Liver (tissue), 9 donors: ENCODE measurements around the gene TFG. TPM values are rescaled to one million over a fixed set of nuclear protein-coding genes. Genes with fewer than 3 reads are reported as not detected.

Experiments used
- DNase-seq: peaks from one replicate; pipeline ENCODE4 v3.0.0-alpha.2; 2017; ENCODE audit warnings: low spot score
- H3K27ac ChIP-seq, 2 donors: one replicate each; pipeline ENCODE4 v1.7.0; 2013; ENCODE audit warnings: inconsistent platforms in 2 of 2, low read length in 2 of 2, control low read depth in 1 of 2, low read depth in 1 of 2, mild to moderate bottlenecking in 1 of 2
- H3K27me3 ChIP-seq, 4 donors: one replicate each; pipeline versions ENCODE4 v1.6.1 to v1.7.0; 2013; ENCODE audit warnings: low read length in 3 of 4, inconsistent platforms in 1 of 4, mild to moderate bottlenecking in 1 of 4, moderate library complexity in 1 of 4; ENCODE audit not compliant: control insufficient read depth in 4 of 4, insufficient read depth in 4 of 4
- H3K36me3 ChIP-seq, 4 donors: one replicate each; pipeline versions ENCODE4 v1.6.1 to v1.7.0; 2013; ENCODE audit warnings: low read length in 3 of 4, mild to moderate bottlenecking in 3 of 4, low read depth in 1 of 4, moderate library complexity in 1 of 4; ENCODE audit not compliant: control insufficient read depth in 4 of 4, insufficient read depth in 3 of 4
- H3K4me1 ChIP-seq, 4 donors: one replicate each; pipeline versions ENCODE4 v1.6.1 to v1.7.0; 2013; ENCODE audit warnings: low read length in 3 of 4, mild to moderate bottlenecking in 3 of 4, moderate library complexity in 1 of 4; ENCODE audit not compliant: control insufficient read depth in 4 of 4, insufficient read depth in 4 of 4
- H3K4me3 ChIP-seq, 3 donors: one replicate each; pipeline versions ENCODE4 v1.6.1 to v1.7.0; 2013; ENCODE audit warnings: low read length in 3 of 3, control low read depth in 1 of 3, low read depth in 1 of 3, mild to moderate bottlenecking in 1 of 3
- H3K9ac ChIP-seq, 2 donors: one replicate each; pipeline ENCODE4 v1.7.0; 2013; ENCODE audit warnings: low read length in 2 of 2, mild to moderate bottlenecking in 2 of 2, moderate library complexity in 2 of 2, control low read depth in 1 of 2, low read depth in 1 of 2
- H3K9me3 ChIP-seq, 4 donors: one replicate each; pipeline versions ENCODE4 v1.6.1 to v1.7.0; 2013; ENCODE audit warnings: low read length in 3 of 4; ENCODE audit not compliant: control insufficient read depth in 4 of 4
- EGR1 ChIP-seq, 2 donors: IDR thresholded peaks; 2 replicates each; pipeline ENCODE4 v1.6.1; 2016 to 2018; ENCODE audit warnings: antibody characterized with exemption in 2 of 2, low read depth in 2 of 2
- FOXA1 ChIP-seq: IDR thresholded peaks from 2 replicates; pipeline ENCODE4 v1.6.1; 2016; ENCODE audit warnings: antibody characterized with exemption
- FOXA2 ChIP-seq: IDR thresholded peaks from 2 replicates; pipeline ENCODE4 v1.6.1; 2016; ENCODE audit warnings: antibody characterized with exemption
- HNF4A ChIP-seq, 2 donors: conservative IDR thresholded peaks; 2 replicates each; pipeline ENCODE4 v1.6.1; 2016; ENCODE audit warnings: antibody characterized with exemption in 2 of 2, mild to moderate bottlenecking in 2 of 2
- HNF4G ChIP-seq: IDR thresholded peaks from 2 replicates; pipeline ENCODE4 v1.6.1; 2016; ENCODE audit warnings: antibody characterized with exemption
- JUND ChIP-seq, 2 donors: IDR thresholded peaks; 2 replicates each; pipeline ENCODE4 v1.6.1; 2016; ENCODE audit warnings: antibody characterized with exemption in 2 of 2
- RAD21 ChIP-seq, 2 donors: IDR thresholded peaks; 2 replicates each; pipeline ENCODE4 v1.6.1; 2016; ENCODE audit warnings: antibody characterized with exemption in 2 of 2, mild to moderate bottlenecking in 2 of 2
- RXRA ChIP-seq, 2 donors: IDR thresholded peaks; 2 replicates each; pipeline ENCODE4 v1.6.1; 2017 to 2018; ENCODE audit warnings: antibody characterized with exemption in 2 of 2, mild to moderate bottlenecking in 1 of 2
- TAF1 ChIP-seq: conservative IDR thresholded peaks from 2 replicates; pipeline ENCODE4 v1.6.1; 2016; ENCODE audit warnings: antibody characterized with exemption, mild to moderate bottlenecking
- YY1 ChIP-seq: IDR thresholded peaks from 2 replicates; pipeline ENCODE4 v1.6.1; 2016; ENCODE audit warnings: antibody characterized with exemption, mild to moderate bottlenecking
- WGBS: extraction: QIAGEN DNeasy Blood & Tissue Kit; methylation state at CpG from one replicate; pipeline ENCODE4 v1.1.7; 2013; 5-methylcytosine and 5-hydroxymethylcytosine counted together
- polyA plus RNA-seq, 2 donors: library from polyadenylated mRNA; stranded (reverse) in 1 of 2; unstranded in 1 of 2; fragments of 200-250 nt in 1 of 2; fragments of >200 nt in 1 of 2; fragmentation: Nextera tagmentation in 1 of 2; extraction: Ambion mirVana in 1 of 2; gene quantifications; one replicate each; pipeline versions ENCODE4 v1.2.1 to v1.2.3, GENCODE V29; 2013 to 2015
- total RNA-seq, 2 donors: library from RNA; depleted of rRNA; stranded (reverse); fragments of >200 nt; gene quantifications; one replicate each; pipeline ENCODE4 v1.2.3, GENCODE V29; 2014
- TF ChIP-seq, protein P1 (sequence below): IDR thresholded peaks from 2 replicates; pipeline ENCODE4 v1.6.1; 2016; ENCODE audit warnings: antibody characterized with exemption
- TF ChIP-seq, protein P2 (sequence below): IDR thresholded peaks from 2 replicates; pipeline ENCODE4 v1.6.1; 2016; ENCODE audit warnings: antibody characterized with exemption
- TF ChIP-seq, protein P3 (sequence below): IDR thresholded peaks from 2 replicates; pipeline ENCODE4 v1.6.1; 2016; ENCODE audit warnings: antibody characterized with exemption, mild to moderate bottlenecking
- TF ChIP-seq, protein P4 (sequence below): fragments of 150-350 bp; IDR thresholded peaks from 2 replicates; pipeline ENCODE4 v1.5.1; 2017; ENCODE audit warnings: improper control_type of control experiment, low read depth, low read length; ENCODE audit not compliant: missing input control
- donor health status: healthy.
- donor health status: healthy.
- donor health status: healthy.
- donor health status: healthy.
- donor health status: healthy.

TFG gene
- total and polyA plus RNA-seq, 4 donors = 42.4 to 70.8 (median 65.0) TPM

DNA sequence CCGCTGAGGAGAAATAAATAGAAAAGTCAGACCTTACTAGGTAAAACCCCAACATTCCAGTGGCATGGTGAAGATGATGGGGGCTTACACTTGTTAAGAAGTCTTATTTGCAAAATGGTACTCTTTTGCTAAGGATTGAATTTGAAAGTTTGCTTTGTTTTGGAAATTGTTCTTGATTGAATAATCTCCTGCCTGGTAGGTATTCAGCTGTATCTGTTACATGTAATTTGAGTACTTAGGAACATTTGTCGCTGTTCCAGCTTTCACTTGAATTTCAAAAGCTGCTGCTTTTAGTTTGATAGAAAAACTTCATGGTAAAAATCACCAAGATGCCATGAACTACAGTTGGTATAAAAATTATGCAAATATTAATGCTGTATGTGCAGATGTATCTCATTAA, 44.6 kb downstream of the TFG start:
- Histone ChIP-seq H3K27me3 (no peaks in the 10 kb centered on the region), H3K4me1 (peaks cover 5 to 43% (median 23%) of the 10 kb centered on the region in 4 donors), H3K4me3 (no peak overlapping the region), H3K9ac (no peak overlapping the region), H3K27ac (no peak overlapping the region), H3K9me3 (no peaks in the 10 kb centered on the region), H3K36me3 (peaks cover 3 to 20% (median 9%) of the 10 kb centered on the region in 4 donors)
- TF ChIP-seq, protein P1, sequence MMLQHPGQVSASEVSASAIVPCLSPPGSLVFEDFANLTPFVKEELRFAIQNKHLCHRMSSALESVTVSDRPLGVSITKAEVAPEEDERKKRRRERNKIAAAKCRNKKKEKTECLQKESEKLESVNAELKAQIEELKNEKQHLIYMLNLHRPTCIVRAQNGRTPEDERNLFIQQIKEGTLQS = no peak
- no peak for TF ChIP-seq HNF4G
- TF ChIP-seq YY1 = no peak
- TF ChIP-seq, protein P2, sequence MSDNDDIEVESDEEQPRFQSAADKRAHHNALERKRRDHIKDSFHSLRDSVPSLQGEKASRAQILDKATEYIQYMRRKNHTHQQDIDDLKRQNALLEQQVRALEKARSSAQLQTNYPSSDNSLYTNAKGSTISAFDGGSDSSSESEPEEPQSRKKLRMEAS = no peak
- TF ChIP-seq RXRA (IDR thresholded peaks at IDR 0.05) = no peak
- TF ChIP-seq JUND (IDR thresholded peaks at IDR 0.05) = no peak
- TF ChIP-seq, protein P3, sequence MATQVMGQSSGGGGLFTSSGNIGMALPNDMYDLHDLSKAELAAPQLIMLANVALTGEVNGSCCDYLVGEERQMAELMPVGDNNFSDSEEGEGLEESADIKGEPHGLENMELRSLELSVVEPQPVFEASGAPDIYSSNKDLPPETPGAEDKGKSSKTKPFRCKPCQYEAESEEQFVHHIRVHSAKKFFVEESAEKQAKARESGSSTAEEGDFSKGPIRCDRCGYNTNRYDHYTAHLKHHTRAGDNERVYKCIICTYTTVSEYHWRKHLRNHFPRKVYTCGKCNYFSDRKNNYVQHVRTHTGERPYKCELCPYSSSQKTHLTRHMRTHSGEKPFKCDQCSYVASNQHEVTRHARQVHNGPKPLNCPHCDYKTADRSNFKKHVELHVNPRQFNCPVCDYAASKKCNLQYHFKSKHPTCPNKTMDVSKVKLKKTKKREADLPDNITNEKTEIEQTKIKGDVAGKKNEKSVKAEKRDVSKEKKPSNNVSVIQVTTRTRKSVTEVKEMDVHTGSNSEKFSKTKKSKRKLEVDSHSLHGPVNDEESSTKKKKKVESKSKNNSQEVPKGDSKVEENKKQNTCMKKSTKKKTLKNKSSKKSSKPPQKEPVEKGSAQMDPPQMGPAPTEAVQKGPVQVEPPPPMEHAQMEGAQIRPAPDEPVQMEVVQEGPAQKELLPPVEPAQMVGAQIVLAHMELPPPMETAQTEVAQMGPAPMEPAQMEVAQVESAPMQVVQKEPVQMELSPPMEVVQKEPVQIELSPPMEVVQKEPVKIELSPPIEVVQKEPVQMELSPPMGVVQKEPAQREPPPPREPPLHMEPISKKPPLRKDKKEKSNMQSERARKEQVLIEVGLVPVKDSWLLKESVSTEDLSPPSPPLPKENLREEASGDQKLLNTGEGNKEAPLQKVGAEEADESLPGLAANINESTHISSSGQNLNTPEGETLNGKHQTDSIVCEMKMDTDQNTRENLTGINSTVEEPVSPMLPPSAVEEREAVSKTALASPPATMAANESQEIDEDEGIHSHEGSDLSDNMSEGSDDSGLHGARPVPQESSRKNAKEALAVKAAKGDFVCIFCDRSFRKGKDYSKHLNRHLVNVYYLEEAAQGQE = no peak
- WGBS = 77% methylated on average over 2 of the region's 2 CpGs
- DNase-seq = no peak

DNA sequence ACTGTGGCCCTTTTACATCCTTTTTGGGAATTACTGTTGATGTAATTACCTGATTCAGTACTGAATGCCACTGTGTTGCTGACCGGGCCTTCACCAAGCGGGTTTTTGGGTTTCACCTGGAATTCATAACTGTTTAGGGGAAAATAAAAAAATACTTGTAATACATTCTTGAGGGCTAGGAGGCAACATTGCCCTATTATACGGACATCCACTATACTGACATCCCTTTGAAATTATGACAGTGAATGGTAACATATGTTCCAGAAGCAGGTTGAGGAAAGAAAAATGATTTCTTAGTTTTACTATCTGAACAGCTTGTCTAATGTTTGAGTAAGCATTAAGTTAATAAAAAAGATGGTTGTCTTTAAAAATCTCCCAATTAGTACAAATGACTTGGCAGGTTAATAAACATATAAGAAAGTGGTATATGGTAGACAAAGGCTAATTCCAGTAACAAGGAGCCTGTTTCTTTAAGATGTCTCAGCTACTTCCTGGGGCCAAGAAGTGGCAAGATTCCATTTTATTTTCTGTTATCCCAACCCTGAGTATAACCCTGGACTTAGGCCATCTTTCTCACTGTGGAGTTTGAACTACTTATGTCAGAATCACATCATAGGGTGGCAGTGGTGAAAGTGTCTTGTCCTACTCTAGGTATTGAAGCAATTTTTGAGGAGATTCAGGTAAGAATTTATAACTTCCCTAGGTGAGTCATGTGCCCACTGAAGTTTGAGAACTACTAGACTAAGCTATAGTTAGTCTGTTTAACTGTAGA, 45.5 kb downstream of the TFG start:
- TF ChIP-seq EGR1 (IDR thresholded peaks at IDR 0.05; ENCODE audit: low read depth in 2 of 2) (no peak), FOXA1 (no peak), YY1 (no peak), HNF4A (conservative IDR thresholded peaks at IDR 0.05) (peak; percentile 53 to 64), RAD21 (IDR thresholded peaks at IDR 0.05) (no peak), FOXA2 (no peak), TAF1 (no peak), RXRA (IDR thresholded peaks at IDR 0.05) (peak in 1 of 2 donors; percentile 7)
- TF ChIP-seq, protein P4, sequence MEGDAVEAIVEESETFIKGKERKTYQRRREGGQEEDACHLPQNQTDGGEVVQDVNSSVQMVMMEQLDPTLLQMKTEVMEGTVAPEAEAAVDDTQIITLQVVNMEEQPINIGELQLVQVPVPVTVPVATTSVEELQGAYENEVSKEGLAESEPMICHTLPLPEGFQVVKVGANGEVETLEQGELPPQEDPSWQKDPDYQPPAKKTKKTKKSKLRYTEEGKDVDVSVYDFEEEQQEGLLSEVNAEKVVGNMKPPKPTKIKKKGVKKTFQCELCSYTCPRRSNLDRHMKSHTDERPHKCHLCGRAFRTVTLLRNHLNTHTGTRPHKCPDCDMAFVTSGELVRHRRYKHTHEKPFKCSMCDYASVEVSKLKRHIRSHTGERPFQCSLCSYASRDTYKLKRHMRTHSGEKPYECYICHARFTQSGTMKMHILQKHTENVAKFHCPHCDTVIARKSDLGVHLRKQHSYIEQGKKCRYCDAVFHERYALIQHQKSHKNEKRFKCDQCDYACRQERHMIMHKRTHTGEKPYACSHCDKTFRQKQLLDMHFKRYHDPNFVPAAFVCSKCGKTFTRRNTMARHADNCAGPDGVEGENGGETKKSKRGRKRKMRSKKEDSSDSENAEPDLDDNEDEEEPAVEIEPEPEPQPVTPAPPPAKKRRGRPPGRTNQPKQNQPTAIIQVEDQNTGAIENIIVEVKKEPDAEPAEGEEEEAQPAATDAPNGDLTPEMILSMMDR = no peak
- TF ChIP-seq, protein P2 = no peak
- TF ChIP-seq, protein P1 = no peak
- Histone ChIP-seq H3K9me3 (no peaks in the 10 kb centered on the region), H3K9ac (no peak overlapping the region), H3K27me3 (no peaks in the 10 kb centered on the region), H3K27ac (peak overlapping the region in 1 of 2 donors; percentile 23), H3K4me1 (peaks cover 5 to 40% (median 24%) of the 10 kb centered on the region in 4 donors), H3K36me3 (peaks cover 3 to 20% (median 6%) of the 10 kb centered on the region in 4 donors), H3K4me3 (no peak overlapping the region)
- 75% methylated on average over 3 of the region's 3 CpGs for WGBS
- no peak for DNase-seq
